Measurements from ENCODE around the gene IMPACT.

The IMPACT gene

GRCh38 chr18:24426398-24427294, at the start of gene IMPACT:
TSS of gene IMPACT (plus strand) at chr18:24426670. CDS start at chr18:24426757, 87 bp downstream.
- in situ Hi-C loops (cut with HindIII; ENCODE audit: low sequenced_read_pairs) = no loop called here

GRCh38 chr18:24378598-24378997, 47.9 kb upstream of the IMPACT start:
- in situ Hi-C loops (cut with HindIII; ENCODE audit: low sequenced_read_pairs) = no loop called here

GRCh38 chr18:24380163-24380747, 46.2 kb upstream of the IMPACT start:
- in situ Hi-C loops (cut with HindIII; ENCODE audit: low sequenced_read_pairs) = no loop called here

GRCh38 chr18:24381126-24381525, 45.3 kb upstream of the IMPACT start:
- in situ Hi-C loops (cut with HindIII; ENCODE audit: low sequenced_read_pairs) = no loop called here

GRCh38 chr18:24386681-24387080, 39.8 kb upstream of the IMPACT start:
- in situ Hi-C loops (cut with HindIII; ENCODE audit: low sequenced_read_pairs) = no loop called here

GRCh38 chr18:24388957-24389356, 37.5 kb upstream of the IMPACT start:
- in situ Hi-C loops (cut with HindIII; ENCODE audit: low sequenced_read_pairs) = no loop called here

GRCh38 chr18:24395049-24395795, 31.2 kb upstream of the IMPACT start:
- in situ Hi-C loops (cut with HindIII; ENCODE audit: low sequenced_read_pairs) = no loop called here

- in situ Hi-C loops (cut with HindIII; ENCODE audit: low sequenced_read_pairs) = no loop called here
Observed at GRCh38 chr18:24396082-24396633, 30.3 kb upstream of the IMPACT start.

- in situ Hi-C loops (cut with HindIII; ENCODE audit: low sequenced_read_pairs) = no loop called here
Observed at GRCh38 chr18:24397131-24397693, 29.3 kb upstream of the IMPACT start.

- in situ Hi-C loops (cut with HindIII; ENCODE audit: low sequenced_read_pairs) = no loop called here
Observed at GRCh38 chr18:24397694-24398368, 28.6 kb upstream of the IMPACT start, which contains the start of gene OSBPL1A. TSS of gene OSBPL1A (minus strand) at chr18:24397824. CDS start at chr18:24377533, 20,291 bp downstream.

- in situ Hi-C loops (cut with HindIII; ENCODE audit: low sequenced_read_pairs) = no loop called here
Observed at GRCh38 chr18:24398540-24398939, 27.9 kb upstream of the IMPACT start.

- in situ Hi-C loops (cut with HindIII; ENCODE audit: low sequenced_read_pairs) = no loop called here
Observed at GRCh38 chr18:24400587-24400986, 25.9 kb upstream of the IMPACT start.

GRCh38 chr18:24402209-24402785, 24.2 kb upstream of the IMPACT start:
- in situ Hi-C loops (cut with HindIII; ENCODE audit: low sequenced_read_pairs) = no loop called here

GRCh38 chr18:24403076-24403475, 23.4 kb upstream of the IMPACT start:
- in situ Hi-C loops (cut with HindIII; ENCODE audit: low sequenced_read_pairs) = no loop called here

- in situ Hi-C loops (cut with HindIII; ENCODE audit: low sequenced_read_pairs) = no loop called here
Observed at GRCh38 chr18:24404591-24404990, 21.9 kb upstream of the IMPACT start.

GRCh38 chr18:24408496-24408895, 18.0 kb upstream of the IMPACT start:
- in situ Hi-C loops (cut with HindIII; ENCODE audit: low sequenced_read_pairs) = no loop called here

GRCh38 chr18:24413148-24413547, 13.3 kb upstream of the IMPACT start:
- in situ Hi-C loops (cut with HindIII; ENCODE audit: low sequenced_read_pairs) = no loop called here

GRCh38 chr18:24414349-24415003, 12.0 kb upstream of the IMPACT start:
- in situ Hi-C loops (cut with HindIII; ENCODE audit: low sequenced_read_pairs) = no loop called here

- in situ Hi-C loops (cut with HindIII; ENCODE audit: low sequenced_read_pairs) = no loop called here
Observed at GRCh38 chr18:24417480-24417879, 9.0 kb upstream of the IMPACT start.
